Left ventricle myocardium inferior (tissue), 1 donor: ENCODE results near the gene SIDT2. TPM values are rescaled to one million over a fixed set of nuclear protein-coding genes. Genes with fewer than 3 reads are reported as not detected.

ENCODE experiments used
- DNase-seq: peaks from one replicate; pipeline ENCODE4 v3.0.0-alpha.2; 2020
- H3K27ac ChIP-seq: fragments of 200-600 bp; replicated peaks from 2 replicates; pipeline ENCODE4 v1.8.0; 2021
- H3K27me3 ChIP-seq: fragments of 200-600 bp; 2 replicates; pipeline ENCODE4 v1.8.0; 2021; ENCODE audit warnings: low read depth
- H3K36me3 ChIP-seq: fragments of 200-600 bp; 2 replicates; pipeline ENCODE4 v1.8.0; 2021
- H3K4me1 ChIP-seq: fragments of 200-600 bp; 2 replicates; pipeline ENCODE4 v1.8.0; 2021
- H3K4me3 ChIP-seq: fragments of 200-600 bp; 2 replicates; pipeline ENCODE4 v1.8.0; 2021; ENCODE audit warnings: mild to moderate bottlenecking, moderate library complexity
- H3K9me3 ChIP-seq: fragments of 200-600 bp; replicated peaks from 2 replicates; pipeline ENCODE4 v1.8.0; 2021
- intact Hi-C: fragments of 100-400 bp; cut with micrococcal nuclease; formaldehyde crosslinking; loops from one replicate; pipeline ENCODE4 v1.11.0; 2022
- total RNA-seq: library from RNA; stranded (reverse); fragmentation: NEBNext Ultra II Directional; extraction: Animal tissue kit (Norgen Biotek cat#: 25700); gene quantifications from one replicate; pipeline ENCODE4 v1.2.1, GENCODE V29; 2021
- TF ChIP-seq, protein P1 (sequence below): fragments of 200-600 bp; IDR thresholded peaks from 2 replicates; pipeline ENCODE4 v1.8.0; 2021; ENCODE audit warnings: antibody characterized with exemption, mild to moderate bottlenecking, borderline replicate concordance
- donor health status: DM: no; HTN: yes; CAD: no; lungs with severe emphysema.

The SIDT2 gene
- total RNA-seq, 1 donor from 2014 or later = 23.5 TPM

DNA sequence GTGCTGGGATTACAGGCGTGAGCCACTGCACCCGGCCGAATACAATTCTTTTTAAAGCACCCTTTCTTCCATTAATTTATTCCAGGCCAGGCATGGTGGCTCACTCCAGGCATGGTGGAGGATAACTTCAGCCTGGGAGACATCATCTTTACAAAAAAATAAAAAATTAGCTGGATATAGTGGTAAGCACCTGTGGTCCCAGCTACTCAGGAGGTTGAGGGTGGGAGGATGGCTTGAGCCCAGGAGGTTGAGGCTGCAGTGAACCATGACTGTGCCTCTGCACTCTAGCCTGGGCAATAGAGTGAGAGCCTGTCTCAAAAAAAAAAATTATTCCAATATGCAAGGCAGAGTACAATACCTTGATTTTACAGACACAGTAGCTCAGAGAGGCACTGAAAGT, 32.1 kb downstream of the SIDT2 start:
- no peaks in the 10 kb centered on the region for H3K27me3 ChIP-seq
- DNase-seq = no peak
- H3K36me3 ChIP-seq = peaks cover 48% of the 10 kb centered on the region
- H3K27ac ChIP-seq = no peak overlapping the region
- no peak overlapping the region for H3K4me3 ChIP-seq
- H3K9me3 ChIP-seq = no peaks in the 10 kb centered on the region
- intact Hi-C loops = no loop called here
- TF ChIP-seq, protein P1, sequence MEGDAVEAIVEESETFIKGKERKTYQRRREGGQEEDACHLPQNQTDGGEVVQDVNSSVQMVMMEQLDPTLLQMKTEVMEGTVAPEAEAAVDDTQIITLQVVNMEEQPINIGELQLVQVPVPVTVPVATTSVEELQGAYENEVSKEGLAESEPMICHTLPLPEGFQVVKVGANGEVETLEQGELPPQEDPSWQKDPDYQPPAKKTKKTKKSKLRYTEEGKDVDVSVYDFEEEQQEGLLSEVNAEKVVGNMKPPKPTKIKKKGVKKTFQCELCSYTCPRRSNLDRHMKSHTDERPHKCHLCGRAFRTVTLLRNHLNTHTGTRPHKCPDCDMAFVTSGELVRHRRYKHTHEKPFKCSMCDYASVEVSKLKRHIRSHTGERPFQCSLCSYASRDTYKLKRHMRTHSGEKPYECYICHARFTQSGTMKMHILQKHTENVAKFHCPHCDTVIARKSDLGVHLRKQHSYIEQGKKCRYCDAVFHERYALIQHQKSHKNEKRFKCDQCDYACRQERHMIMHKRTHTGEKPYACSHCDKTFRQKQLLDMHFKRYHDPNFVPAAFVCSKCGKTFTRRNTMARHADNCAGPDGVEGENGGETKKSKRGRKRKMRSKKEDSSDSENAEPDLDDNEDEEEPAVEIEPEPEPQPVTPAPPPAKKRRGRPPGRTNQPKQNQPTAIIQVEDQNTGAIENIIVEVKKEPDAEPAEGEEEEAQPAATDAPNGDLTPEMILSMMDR = no peak
- H3K4me1 ChIP-seq = peaks cover under 1% of the 10 kb centered on the region

DNA sequence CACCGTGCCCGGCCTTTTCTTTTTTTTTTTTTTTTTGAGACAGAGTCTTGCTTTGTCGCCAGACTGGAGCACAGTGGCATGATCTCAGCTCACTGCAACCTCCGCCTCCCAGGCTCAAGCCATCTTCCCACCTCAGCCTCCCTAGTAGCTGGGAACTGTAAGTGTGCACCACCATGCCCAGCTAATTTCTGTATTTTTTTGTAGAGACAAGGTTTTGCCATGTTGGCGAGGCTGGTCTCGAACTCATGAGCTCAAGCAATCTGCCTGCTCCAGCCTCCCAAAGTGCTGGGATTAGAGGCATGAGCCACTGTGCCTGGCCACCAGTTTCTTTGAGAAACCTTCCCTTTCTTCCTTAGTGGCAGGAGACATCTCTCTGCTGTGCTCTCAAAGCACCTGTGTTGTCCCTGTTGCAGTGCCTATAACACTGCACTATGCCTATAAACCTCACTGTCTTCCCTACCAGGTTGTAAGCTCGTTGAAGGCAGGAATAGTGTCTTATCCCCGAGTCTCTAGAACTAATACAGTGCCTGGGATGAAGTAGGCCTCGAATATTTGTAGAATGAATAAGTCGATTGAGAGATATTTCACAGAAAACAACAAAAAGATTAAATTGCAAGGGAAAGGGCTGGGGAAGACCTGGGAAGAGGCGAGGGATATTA, 34.3 kb downstream of the SIDT2 start:
- Histone ChIP-seq H3K4me1 (peaks cover 17% of the 10 kb centered on the region), H3K27me3 (no peaks in the 10 kb centered on the region), H3K27ac (no peak overlapping the region), H3K9me3 (no peaks in the 10 kb centered on the region), H3K36me3 (peaks cover 70% of the 10 kb centered on the region), H3K4me3 (no peak overlapping the region)
- intact Hi-C loops = no loop called here
- DNase-seq = no peak
- TF ChIP-seq, protein P1 = no peak

DNA sequence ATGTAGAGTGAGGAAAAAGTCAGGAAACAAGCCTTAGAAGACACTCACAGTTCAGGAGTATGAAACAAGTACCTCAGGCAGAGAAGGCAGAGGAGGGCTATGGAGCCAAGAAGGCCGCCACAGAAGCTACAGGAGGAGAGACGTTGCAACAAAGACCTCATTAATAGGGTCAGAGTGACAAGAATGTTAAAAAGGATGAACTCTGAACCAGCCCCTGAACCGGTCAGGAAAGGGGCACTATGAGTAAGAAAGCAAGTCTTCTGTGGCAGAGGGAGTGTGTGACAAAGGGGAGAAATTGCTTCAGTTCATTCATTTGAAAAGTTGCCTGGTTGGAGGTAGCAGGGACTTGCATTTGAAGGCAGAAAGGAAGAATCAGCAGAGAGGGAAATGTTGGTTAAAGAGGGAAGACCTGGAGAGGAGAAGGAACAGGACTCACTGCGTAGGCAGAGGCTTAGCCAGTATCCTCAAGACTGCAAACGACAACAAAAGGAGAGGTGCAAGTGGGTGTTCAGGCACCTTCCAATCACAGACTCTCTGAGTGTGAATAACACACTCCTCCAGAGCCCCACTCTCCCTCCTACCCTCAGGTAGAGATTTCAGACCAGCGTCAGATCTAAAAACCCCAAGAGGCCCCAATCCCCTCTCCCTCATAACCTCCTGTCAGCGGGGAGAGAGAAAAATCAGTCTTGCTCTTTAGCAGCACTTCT, 36.0 kb downstream of the SIDT2 start:
- no peaks in the 10 kb centered on the region for H3K27me3 ChIP-seq
- H3K4me1 ChIP-seq = peaks cover 33% of the 10 kb centered on the region
- TF ChIP-seq, protein P1 = no peak
- H3K27ac ChIP-seq = no peak overlapping the region
- intact Hi-C loops = no loop called here
- H3K4me3 ChIP-seq = no peak overlapping the region
- H3K36me3 ChIP-seq = peaks cover 85% of the 10 kb centered on the region
- H3K9me3 ChIP-seq = no peaks in the 10 kb centered on the region
- no peak for DNase-seq

DNA sequence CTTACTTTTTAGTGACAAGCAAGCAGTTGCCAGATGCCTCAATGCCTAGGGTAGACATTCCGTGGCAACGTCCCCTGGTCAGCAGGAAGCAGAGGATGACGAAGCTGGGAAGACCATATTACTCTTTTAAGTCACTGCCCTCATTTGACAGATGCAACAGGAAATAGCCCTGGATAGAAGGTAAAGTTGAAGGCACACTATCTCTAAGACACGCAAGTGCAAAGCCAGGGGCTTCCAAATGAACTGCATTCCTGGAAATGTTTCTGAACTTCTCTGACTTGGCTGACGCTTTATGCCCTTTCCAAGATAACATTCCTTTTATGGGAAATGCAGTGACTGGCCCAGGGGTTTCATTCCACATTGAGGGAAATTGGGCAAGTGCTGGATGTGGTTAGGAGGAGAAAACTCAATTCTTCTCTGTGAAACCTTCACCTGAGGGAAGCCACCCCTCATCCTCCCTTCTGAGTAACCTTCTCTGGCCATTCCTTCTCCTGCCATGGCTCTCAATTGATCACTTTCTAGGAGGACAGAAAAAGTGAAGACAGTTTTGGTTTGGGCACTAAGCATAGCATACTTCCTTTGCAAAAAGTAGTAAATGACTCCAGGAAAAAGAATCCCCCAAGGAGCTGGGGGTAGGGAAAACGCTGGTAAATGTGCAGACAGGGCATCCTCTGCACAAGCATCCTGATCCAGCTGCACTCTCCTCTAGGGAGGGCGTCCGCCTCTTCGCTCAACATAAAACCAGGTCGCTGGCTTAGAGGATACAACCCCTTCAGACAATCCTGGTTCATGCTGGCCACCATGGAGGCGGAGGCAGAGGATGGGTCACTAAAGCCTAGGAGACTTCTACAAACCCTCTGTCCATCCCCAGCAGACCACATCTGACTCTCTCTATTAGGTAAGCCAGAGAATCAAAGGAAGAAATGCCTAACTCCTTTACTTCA, 38.9 kb downstream of the SIDT2 start:
- Histone ChIP-seq H3K27me3 (no peaks in the 10 kb centered on the region), H3K4me3 (peak overlapping the region; percentile 22), H3K27ac (peak overlapping the region; percentile 93), H3K9me3 (no peaks in the 10 kb centered on the region), H3K4me1 (peaks cover 62% of the 10 kb centered on the region), H3K36me3 (peaks cover 72% of the 10 kb centered on the region)
- TF ChIP-seq, protein P1 = no peak
- no peak for DNase-seq
- intact Hi-C loops = no loop called here

DNA sequence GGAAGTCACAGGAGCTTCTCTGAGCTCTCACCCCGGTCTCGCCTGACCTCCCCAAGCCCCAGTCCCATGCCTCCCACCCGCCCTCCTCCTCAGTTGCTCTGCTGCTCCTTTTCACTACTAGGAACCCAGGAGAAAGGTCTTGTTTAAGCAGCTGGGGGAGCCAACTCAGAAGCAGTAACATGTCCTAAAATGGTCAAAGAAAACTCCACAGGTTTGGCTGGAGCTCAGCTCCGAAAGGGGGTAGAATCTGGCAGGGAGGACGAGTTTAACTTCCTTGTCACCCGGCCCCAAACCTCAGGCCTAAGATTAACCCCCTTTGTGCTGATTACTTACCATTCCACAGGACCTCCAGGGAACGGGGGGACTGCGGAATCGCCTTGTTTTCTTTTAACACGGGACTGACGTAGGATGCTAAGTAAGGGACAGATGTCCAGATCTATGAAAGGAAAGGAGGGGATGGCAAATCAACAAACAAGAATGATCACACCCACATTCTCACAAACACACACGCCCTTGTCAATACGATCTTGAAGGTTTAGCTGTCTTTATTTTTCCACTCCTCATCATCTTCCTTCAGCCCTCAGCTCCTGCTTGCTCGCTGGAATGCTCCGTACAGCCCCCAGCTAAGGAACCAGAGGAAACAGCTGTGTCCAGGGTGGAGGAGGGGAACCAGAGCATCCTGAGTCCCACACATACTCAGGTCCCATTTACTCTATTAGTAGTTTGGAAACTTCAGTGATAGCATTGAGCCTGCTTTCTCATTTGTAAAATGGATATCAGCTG, 39.8 kb downstream of the SIDT2 start:
- H3K27ac ChIP-seq = peak overlapping the region; percentile 93

More for the DNA sequence above, 39.8 kb downstream of the SIDT2 start:
- Histone ChIP-seq H3K36me3 (peaks cover 67% of the 10 kb centered on the region), H3K4me3 (peak overlapping the region; percentile 22), H3K9me3 (no peaks in the 10 kb centered on the region), H3K4me1 (peaks cover 67% of the 10 kb centered on the region), H3K27me3 (no peaks in the 10 kb centered on the region)
- TF ChIP-seq, protein P1 = no peak
- no peak for DNase-seq
- intact Hi-C loops = no loop called here
